GM12875 (cell line): ENCODE measurements around the gene PPM1B.
"Not testable (repeated sequence)": the region's sequence is repeated elsewhere in the genome, so short reads cannot be mapped to it uniquely, and the experiment has no call there.

Experiments
- H3K4me3 ChIP-seq: one replicate; pipeline ENCODE4 v1.5.1; 2011; ENCODE audit warnings: low read depth, low read length, control low read depth
- CTCF ChIP-seq: IDR thresholded peaks from 2 replicates; pipeline ENCODE4 v1.5.1; 2011; ENCODE audit warnings: low read depth, mild to moderate bottlenecking, control low read depth, inconsistent platforms, low read length, moderate library complexity, borderline replicate concordance; ENCODE audit not compliant: insufficient read depth

Gene PPM1B

GRCh38 chr2:44245083-44245861 is 76.6 kb downstream of the PPM1B start:
- no peak overlapping the region for H3K4me3 ChIP-seq
- no peak for TF ChIP-seq CTCF

GRCh38 chr2:44246436-44246835 is 77.8 kb downstream of the PPM1B start:
- no peak overlapping the region for H3K4me3 ChIP-seq
- no peak for TF ChIP-seq CTCF

- TF ChIP-seq CTCF = no peak
- H3K4me3 ChIP-seq = no peak overlapping the region
Observed at GRCh38 chr2:44246840-44247369, 78.2 kb downstream of the PPM1B start.

GRCh38 chr2:44247924-44248323 is 79.2 kb downstream of the PPM1B start:
- no peak overlapping the region for H3K4me3 ChIP-seq
- TF ChIP-seq CTCF = peak; percentile 24; the same call in 1 of the 2 replicates

GRCh38 chr2:44249269-44249668 is 80.6 kb downstream of the PPM1B start:
- not testable (repeated sequence) for H3K4me3 ChIP-seq

GRCh38 chr2:44250376-44250775 is 81.7 kb downstream of the PPM1B start:
- TF ChIP-seq CTCF = no peak
- H3K4me3 ChIP-seq = no peak overlapping the region

GRCh38 chr2:44254023-44254422 is 85.3 kb downstream of the PPM1B start:
- TF ChIP-seq CTCF = no peak

GRCh38 chr2:44255704-44256103 is 87.0 kb downstream of the PPM1B start:
- not testable (repeated sequence) for H3K4me3 ChIP-seq

More at GRCh38 chr2:44254023-44254422, 85.3 kb downstream of the PPM1B start:
- H3K4me3 ChIP-seq = no peak overlapping the region

- not testable (repeated sequence) for H3K4me3 ChIP-seq
Observed at GRCh38 chr2:44257802-44258201, 89.1 kb downstream of the PPM1B start.
